GM12872 (cell line): ENCODE data around the gene GIGYF2.

Experiments used
- CTCF ChIP-seq: IDR thresholded peaks from 3 replicates; pipeline ENCODE4 v1.5.1; 2011; ENCODE audit warnings: low read depth, mild to moderate bottlenecking, low read length, moderate library complexity; ENCODE audit not compliant: insufficient read depth

The GIGYF2 gene

GRCh38 chr2:232741972-232742371 lies 44.8 kb downstream of the GIGYF2 start:
- no peak for TF ChIP-seq CTCF

- no peak for TF ChIP-seq CTCF
These were observed 47.8 kb downstream of the GIGYF2 start for GRCh38 chr2:232744963-232745362.

GRCh38 chr2:232748038-232748437 lies 50.9 kb downstream of the GIGYF2 start:
- no peak for TF ChIP-seq CTCF

GRCh38 chr2:232749331-232749730 lies 52.2 kb downstream of the GIGYF2 start:
- TF ChIP-seq CTCF = no peak

- no peak for TF ChIP-seq CTCF
These were observed 53.1 kb downstream of the GIGYF2 start for GRCh38 chr2:232750135-232750671.

GRCh38 chr2:232757905-232758304 lies 60.8 kb downstream of the GIGYF2 start:
- no peak for TF ChIP-seq CTCF

GRCh38 chr2:232761301-232761907 lies 64.3 kb downstream of the GIGYF2 start:
- TF ChIP-seq CTCF = peak; percentile 53; the same call in 2 of the 3 replicates
